Mesothelial cell of epicardium (in vitro differentiated cells): ENCODE measurements around the gene KRT1. TPM values are rescaled to one million over a fixed set of nuclear protein-coding genes. Genes with fewer than 3 reads are reported as not detected.

ENCODE experiments used
- DNase-seq, 2 experiments: peaks; one replicate each; pipeline ENCODE4 v3.0.0; 2021; ENCODE audit warnings: low spot score in 2 of 2; ENCODE audit not compliant: unreplicated experiment in 2 of 2
- H3K27ac Mint-ChIP-seq: 2 replicates; pipeline ENCODE4 v1.8.0; 2021; ENCODE audit warnings: mixed read lengths
- H3K27me3 Mint-ChIP-seq: 2 replicates; pipeline ENCODE4 v1.8.0; 2021; ENCODE audit warnings: low read depth, mixed read lengths
- H3K36me3 Mint-ChIP-seq: 2 replicates; pipeline ENCODE4 v1.8.0; 2021; ENCODE audit warnings: mixed read lengths
- H3K4me1 Mint-ChIP-seq: 2 replicates; pipeline ENCODE4 v1.8.0; 2021; ENCODE audit warnings: mixed read lengths
- H3K4me3 Mint-ChIP-seq: 2 replicates; pipeline ENCODE4 v1.8.0; 2021; ENCODE audit warnings: mild to moderate bottlenecking, moderate library complexity, mixed read lengths
- H3K9me3 Mint-ChIP-seq: 2 replicates; pipeline ENCODE4 v1.8.0; 2021; ENCODE audit warnings: mixed read lengths
- total RNA-seq: library from RNA; stranded (reverse); gene quantifications from 3 replicates; pipeline ENCODE4 v1.2.1, GENCODE V29; 2021
- TF ChIP-seq, protein P1 (sequence below): fragments of 200-600 bp; sonication (generic); IDR thresholded peaks from one replicate; pipeline ENCODE4 v1.5.0; 2021; ENCODE audit warnings: antibody characterized with exemption; ENCODE audit not compliant: unreplicated experiment

Gene KRT1
- total RNA-seq, 1 donor from 2014 or later: not detected

DNA sequence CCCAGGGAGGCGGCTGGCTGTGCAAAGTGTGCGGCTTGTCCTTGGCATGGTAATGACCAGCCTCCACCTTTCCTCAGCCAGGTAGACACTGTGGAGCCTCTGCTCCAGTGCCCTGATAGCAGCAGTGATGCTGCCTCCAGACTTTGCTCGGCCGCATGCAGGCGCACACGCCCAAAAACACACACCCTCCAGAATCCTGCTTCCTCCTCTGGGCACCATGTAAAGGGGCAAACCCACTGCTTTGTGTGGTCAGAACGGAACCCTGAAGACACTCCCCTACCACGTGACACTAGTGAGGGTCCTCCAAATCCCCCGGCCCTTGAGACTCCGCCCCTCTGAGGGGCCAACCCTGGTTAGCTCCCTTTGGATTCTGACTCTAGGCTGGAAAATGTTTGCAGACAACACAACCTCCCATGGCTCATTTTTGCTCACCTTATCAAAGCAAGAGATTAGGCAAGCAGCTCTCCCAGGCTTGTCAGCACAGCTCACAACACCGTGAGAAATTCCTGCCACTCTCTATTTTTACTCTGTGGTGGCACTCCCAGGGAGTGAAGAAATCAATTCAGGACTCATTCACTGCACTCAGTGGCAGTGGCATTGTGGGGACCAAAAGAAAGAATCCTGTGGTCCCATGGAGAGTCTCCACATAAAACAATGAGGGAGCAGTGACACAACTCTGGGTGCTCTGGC lies 18.6 kb upstream of the KRT1 start:
- no peaks in the 10 kb centered on the region for H3K36me3 Mint-ChIP-seq
- no peak for DNase-seq
- H3K27ac Mint-ChIP-seq: no peak overlapping the region
- H3K9me3 Mint-ChIP-seq: no peaks in the 10 kb centered on the region
- TF ChIP-seq, protein P1, sequence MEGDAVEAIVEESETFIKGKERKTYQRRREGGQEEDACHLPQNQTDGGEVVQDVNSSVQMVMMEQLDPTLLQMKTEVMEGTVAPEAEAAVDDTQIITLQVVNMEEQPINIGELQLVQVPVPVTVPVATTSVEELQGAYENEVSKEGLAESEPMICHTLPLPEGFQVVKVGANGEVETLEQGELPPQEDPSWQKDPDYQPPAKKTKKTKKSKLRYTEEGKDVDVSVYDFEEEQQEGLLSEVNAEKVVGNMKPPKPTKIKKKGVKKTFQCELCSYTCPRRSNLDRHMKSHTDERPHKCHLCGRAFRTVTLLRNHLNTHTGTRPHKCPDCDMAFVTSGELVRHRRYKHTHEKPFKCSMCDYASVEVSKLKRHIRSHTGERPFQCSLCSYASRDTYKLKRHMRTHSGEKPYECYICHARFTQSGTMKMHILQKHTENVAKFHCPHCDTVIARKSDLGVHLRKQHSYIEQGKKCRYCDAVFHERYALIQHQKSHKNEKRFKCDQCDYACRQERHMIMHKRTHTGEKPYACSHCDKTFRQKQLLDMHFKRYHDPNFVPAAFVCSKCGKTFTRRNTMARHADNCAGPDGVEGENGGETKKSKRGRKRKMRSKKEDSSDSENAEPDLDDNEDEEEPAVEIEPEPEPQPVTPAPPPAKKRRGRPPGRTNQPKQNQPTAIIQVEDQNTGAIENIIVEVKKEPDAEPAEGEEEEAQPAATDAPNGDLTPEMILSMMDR: no peak
- H3K4me1 Mint-ChIP-seq: no peaks in the 10 kb centered on the region
- no peak overlapping the region for H3K4me3 Mint-ChIP-seq
- H3K27me3 Mint-ChIP-seq: peaks cover 81% of the 10 kb centered on the region

- H3K9me3 Mint-ChIP-seq: no peaks in the 10 kb centered on the region
- DNase-seq: no peak
- no peak overlapping the region for H3K27ac Mint-ChIP-seq
- H3K36me3 Mint-ChIP-seq: no peaks in the 10 kb centered on the region
- no peaks in the 10 kb centered on the region for H3K4me1 Mint-ChIP-seq
- H3K4me3 Mint-ChIP-seq: no peak overlapping the region
- H3K27me3 Mint-ChIP-seq: peaks cover 79% of the 10 kb centered on the region
- TF ChIP-seq, protein P1: no peak
These were observed 16.9 kb upstream of the KRT1 start for GRCh38 chr12:52697058-52697582.

- H3K36me3 Mint-ChIP-seq: no peaks in the 10 kb centered on the region
- no peak for DNase-seq
- no peaks in the 10 kb centered on the region for H3K9me3 Mint-ChIP-seq
- no peak overlapping the region for H3K27ac Mint-ChIP-seq
- H3K27me3 Mint-ChIP-seq: peaks cover 79% of the 10 kb centered on the region
- H3K4me3 Mint-ChIP-seq: no peak overlapping the region
- TF ChIP-seq, protein P1: no peak
- no peaks in the 10 kb centered on the region for H3K4me1 Mint-ChIP-seq
These were observed 16.4 kb upstream of the KRT1 start for GRCh38 chr12:52696588-52696987.

- TF ChIP-seq, protein P1: no peak
- Mint-ChIP-seq H3K27me3 (peaks cover 89% of the 10 kb centered on the region), H3K9me3 (no peaks in the 10 kb centered on the region), H3K36me3 (no peaks in the 10 kb centered on the region), H3K4me3 (no peak overlapping the region), H3K27ac (no peak overlapping the region), H3K4me1 (peaks cover 8% of the 10 kb centered on the region)
- no peak for DNase-seq
These were observed 14.8 kb upstream of the KRT1 start for GRCh38 chr12:52695039-52695438.

GRCh38 chr12:52694151-52694550 lies 13.9 kb upstream of the KRT1 start:
- no peaks in the 10 kb centered on the region for H3K9me3 Mint-ChIP-seq

More at GRCh38 chr12:52694151-52694550, 13.9 kb upstream of the KRT1 start:
- Mint-ChIP-seq H3K36me3 (no peaks in the 10 kb centered on the region), H3K27me3 (peaks cover 93% of the 10 kb centered on the region), H3K4me3 (no peak overlapping the region), H3K4me1 (peaks cover 8% of the 10 kb centered on the region), H3K27ac (no peak overlapping the region)
- no peak for DNase-seq
- TF ChIP-seq, protein P1: no peak
